ENCODE results near the gene IRGQ.
A peak's percentile ranks its signal among the peaks of the same experiment; 100 is the strongest.

The IRGQ gene

DNA sequence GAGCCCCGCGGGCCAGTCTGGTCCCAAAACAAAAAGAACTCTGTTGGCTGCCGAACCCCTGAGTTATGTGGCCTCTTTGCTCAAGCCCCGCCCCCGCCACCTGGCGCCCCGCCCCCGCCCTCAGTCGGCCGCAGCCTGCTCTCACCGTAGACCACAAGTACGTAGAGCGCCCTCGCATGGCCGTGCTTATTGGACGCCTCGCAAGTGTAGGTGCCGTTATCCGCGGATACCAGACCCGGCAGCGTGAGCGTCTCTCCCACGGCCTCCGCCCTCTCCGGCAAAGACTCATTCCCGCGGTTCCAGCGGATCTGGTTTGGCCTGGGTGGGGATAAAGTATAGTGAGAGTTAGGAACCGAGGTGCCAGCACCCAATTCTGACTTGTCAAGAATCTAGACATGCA, 29.0 kb upstream of the IRGQ start:
- H3K4me1 ChIP-seq (ENCODE audit: control insufficient read depth, insufficient read depth, low read length): peaks cover 7% of the 10 kb centered on the region
- no peak overlapping the region for H3K27ac ChIP-seq (ENCODE audit: low read length)
- H3K9me3 ChIP-seq (ENCODE audit: control insufficient read depth in 2 of 2, low read length in 2 of 2): no peaks in the 10 kb centered on the region
- H3K4me3 ChIP-seq (ENCODE audit: low read length in 2 of 2): no peak overlapping the region
- H3K36me3 ChIP-seq (ENCODE audit: control insufficient read depth in 2 of 2, insufficient read depth in 2 of 2, low read length in 2 of 2): no peaks in the 10 kb centered on the region
- no peaks in the 10 kb centered on the region for H3K27me3 ChIP-seq (ENCODE audit: control insufficient read depth in 1 of 2, insufficient read depth in 2 of 2, low read length in 2 of 2)
- no peak overlapping the region for H3K9ac ChIP-seq (ENCODE audit: low read length in 2 of 2)

DNA sequence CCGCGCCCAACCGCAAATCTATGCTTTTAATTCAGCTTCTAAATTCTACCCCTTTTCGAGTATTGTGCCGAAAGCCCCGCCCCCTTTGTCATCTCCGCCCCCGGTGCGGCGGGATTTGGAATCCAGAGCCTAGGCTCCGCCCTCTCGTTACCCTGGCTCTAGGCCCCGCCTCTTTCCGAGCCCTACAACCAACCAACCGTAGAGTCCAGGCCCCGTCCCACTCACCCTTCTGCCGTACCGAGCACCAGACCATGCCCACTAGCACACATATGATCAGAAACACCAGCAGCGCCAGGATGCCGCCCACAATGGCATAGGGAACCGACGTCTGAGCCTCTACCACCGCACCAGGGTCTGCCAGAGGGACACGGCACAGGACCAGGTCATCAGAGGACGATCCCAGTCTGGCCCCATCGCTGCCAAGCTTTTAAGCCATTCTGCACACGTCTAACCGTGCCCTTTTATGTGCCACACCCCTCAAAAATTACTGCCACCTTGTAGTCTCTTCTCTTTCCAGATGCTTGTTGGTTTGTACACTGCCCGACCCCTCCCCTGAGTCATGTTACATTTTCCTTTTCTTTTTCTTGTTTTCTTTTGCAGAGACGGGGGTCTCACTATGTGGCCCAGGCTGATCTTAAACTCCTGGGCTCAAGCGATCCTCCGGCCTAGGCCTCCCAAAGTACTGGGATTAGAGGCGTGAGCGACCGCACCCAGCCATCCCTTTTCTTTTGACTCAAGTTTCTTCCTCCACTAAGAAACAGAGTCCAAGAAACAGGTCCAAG, 28.1 kb upstream of the IRGQ start:
- Histone ChIP-seq H3K27ac (ENCODE audit: low read length) (no peak overlapping the region), H3K9me3 (ENCODE audit: control insufficient read depth in 2 of 2, low read length in 2 of 2) (no peaks in the 10 kb centered on the region), H3K4me1 (ENCODE audit: control insufficient read depth, insufficient read depth, low read length) (peaks cover 9% of the 10 kb centered on the region), H3K27me3 (ENCODE audit: control insufficient read depth in 1 of 2, insufficient read depth in 2 of 2, low read length in 2 of 2) (no peaks in the 10 kb centered on the region), H3K36me3 (ENCODE audit: control insufficient read depth in 2 of 2, insufficient read depth in 2 of 2, low read length in 2 of 2) (no peaks in the 10 kb centered on the region), H3K4me3 (ENCODE audit: low read length in 2 of 2) (no peak overlapping the region), H3K9ac (ENCODE audit: low read length in 2 of 2) (no peak overlapping the region)

DNA sequence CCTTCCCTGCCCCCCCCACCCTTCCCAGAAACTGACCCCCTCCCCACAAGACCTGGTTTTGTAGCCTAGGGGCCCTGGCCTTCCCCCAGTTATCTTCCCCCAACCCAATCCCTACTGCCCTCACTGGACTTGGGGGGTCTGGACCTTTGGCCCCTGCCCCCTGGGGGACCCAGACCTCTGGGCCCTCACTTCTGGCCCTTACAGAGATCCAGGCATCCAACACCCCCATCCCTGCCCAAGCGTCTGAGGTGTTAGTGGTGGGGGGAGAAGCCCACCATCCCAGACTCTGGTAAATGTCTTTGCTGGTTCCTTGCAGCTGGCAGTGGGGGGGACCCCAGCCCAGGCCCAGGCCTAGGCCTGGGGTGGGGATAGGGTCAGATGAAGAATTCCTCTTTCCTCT, 27.0 kb upstream of the IRGQ start:
- H3K9ac ChIP-seq (ENCODE audit: low read length in 2 of 2): no peak overlapping the region
- no peaks in the 10 kb centered on the region for H3K9me3 ChIP-seq (ENCODE audit: control insufficient read depth in 2 of 2, low read length in 2 of 2)
- no peaks in the 10 kb centered on the region for H3K36me3 ChIP-seq (ENCODE audit: control insufficient read depth in 2 of 2, insufficient read depth in 2 of 2, low read length in 2 of 2)
- H3K27ac ChIP-seq (ENCODE audit: low read length): no peak overlapping the region
- H3K4me1 ChIP-seq (ENCODE audit: control insufficient read depth, insufficient read depth, low read length): peaks cover 17% of the 10 kb centered on the region
- H3K27me3 ChIP-seq (ENCODE audit: control insufficient read depth in 1 of 2, insufficient read depth in 2 of 2, low read length in 2 of 2): no peaks in the 10 kb centered on the region
- no peak overlapping the region for H3K4me3 ChIP-seq (ENCODE audit: low read length in 2 of 2)

DNA sequence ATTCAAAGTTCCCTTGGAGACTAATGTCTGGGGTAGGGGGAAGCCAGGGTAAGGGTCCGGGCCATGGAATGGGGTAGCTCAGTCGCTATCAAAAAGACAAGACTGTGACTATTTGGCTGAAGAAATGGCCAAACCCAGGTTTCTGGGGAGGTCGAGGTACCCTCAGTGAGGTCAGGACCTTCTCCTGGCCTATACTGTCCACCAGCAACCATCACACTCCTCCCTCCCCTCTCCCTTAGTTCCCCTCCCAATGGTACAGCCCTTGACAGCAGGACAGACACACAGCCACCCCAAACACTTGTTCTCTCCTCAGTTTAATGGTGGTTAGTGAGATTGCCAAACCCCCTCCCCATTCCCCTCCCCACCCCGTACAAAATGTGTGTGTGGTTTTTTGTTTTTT, 26.1 kb upstream of the IRGQ start:
- no peak overlapping the region for H3K4me3 ChIP-seq (ENCODE audit: low read length in 2 of 2)
- H3K9me3 ChIP-seq (ENCODE audit: control insufficient read depth in 2 of 2, low read length in 2 of 2): no peaks in the 10 kb centered on the region
- no peaks in the 10 kb centered on the region for H3K27me3 ChIP-seq (ENCODE audit: control insufficient read depth in 1 of 2, insufficient read depth in 2 of 2, low read length in 2 of 2)
- no peaks in the 10 kb centered on the region for H3K36me3 ChIP-seq (ENCODE audit: control insufficient read depth in 2 of 2, insufficient read depth in 2 of 2, low read length in 2 of 2)
- H3K4me1 ChIP-seq (ENCODE audit: control insufficient read depth, insufficient read depth, low read length): peaks cover 17% of the 10 kb centered on the region
- no peak overlapping the region for H3K9ac ChIP-seq (ENCODE audit: low read length in 2 of 2)
- no peak overlapping the region for H3K27ac ChIP-seq (ENCODE audit: low read length)

- H3K9me3 ChIP-seq (ENCODE audit: control insufficient read depth in 2 of 2, low read length in 2 of 2): no peaks in the 10 kb centered on the region
- H3K27ac ChIP-seq (ENCODE audit: low read length): peak overlapping the region; percentile 90
- H3K4me1 ChIP-seq (ENCODE audit: control insufficient read depth, insufficient read depth, low read length): peaks cover 17% of the 10 kb centered on the region
- H3K36me3 ChIP-seq (ENCODE audit: control insufficient read depth in 2 of 2, insufficient read depth in 2 of 2, low read length in 2 of 2): no peaks in the 10 kb centered on the region
- peak overlapping the region; percentile 72 to 99 for H3K9ac ChIP-seq (ENCODE audit: low read length in 2 of 2)
- no peaks in the 10 kb centered on the region for H3K27me3 ChIP-seq (ENCODE audit: control insufficient read depth in 1 of 2, insufficient read depth in 2 of 2, low read length in 2 of 2)
- H3K4me3 ChIP-seq (ENCODE audit: low read length in 2 of 2): peak overlapping the region; percentile 79 to 96
Observed at GRCh38 chr19:43620061-43621001, 24.4 kb upstream of the IRGQ start.

DNA sequence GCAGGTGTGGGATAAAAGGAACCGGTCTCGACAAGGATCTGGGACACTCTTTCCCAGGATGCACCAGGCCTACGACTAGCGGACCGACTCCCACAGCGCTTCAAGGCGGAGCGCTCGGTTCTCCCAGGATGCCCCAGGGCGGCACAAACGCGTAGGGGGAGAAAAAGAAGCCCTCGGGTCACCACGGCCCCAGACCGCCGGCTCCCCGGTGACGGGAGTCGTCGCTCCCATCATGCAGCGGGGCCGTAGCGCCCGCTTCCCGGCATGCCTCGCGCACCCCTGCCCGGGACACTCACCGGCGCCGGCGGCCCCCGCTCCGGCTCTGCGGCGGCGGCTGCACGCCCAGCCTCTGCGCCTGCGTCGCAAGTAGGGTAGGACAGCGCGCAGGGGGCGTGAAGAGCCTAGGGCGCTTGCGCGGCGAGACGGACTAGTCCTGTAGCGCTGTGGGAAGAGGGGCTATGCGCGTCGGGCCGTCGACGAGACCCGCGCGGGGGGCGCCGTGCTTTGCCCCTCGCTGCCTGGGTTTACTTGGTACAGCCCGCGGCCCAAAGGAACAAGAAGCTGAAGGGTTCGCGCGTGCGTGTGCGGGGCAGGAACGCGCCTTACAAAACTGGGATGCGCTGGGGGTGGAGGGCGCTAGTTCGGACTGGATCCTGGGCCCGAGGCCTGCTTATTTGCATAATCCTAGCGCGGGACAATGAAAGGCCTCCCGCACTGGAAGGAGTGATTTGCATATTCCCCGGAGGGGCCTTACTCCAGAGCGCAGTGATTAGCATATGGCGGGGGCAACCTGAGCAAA, 23.5 kb upstream of the IRGQ start, which contains the start of gene ZNF428:
Gene ZNF428 (minus strand): TSS at position 368 of the 799 bp plus-strand sequence. CDS start 5,325 bp downstream, outside the sequence.
- peak within 1 kb of the TSS; percentile 90 for H3K27ac ChIP-seq (ENCODE audit: low read length)
- H3K4me1 ChIP-seq (ENCODE audit: control insufficient read depth, insufficient read depth, low read length): peaks cover 17% of the 10 kb centered on the region
- no peaks in the 10 kb centered on the region for H3K9me3 ChIP-seq (ENCODE audit: control insufficient read depth in 2 of 2, low read length in 2 of 2)
- no peaks in the 10 kb centered on the region for H3K36me3 ChIP-seq (ENCODE audit: control insufficient read depth in 2 of 2, insufficient read depth in 2 of 2, low read length in 2 of 2)
- H3K4me3 ChIP-seq (ENCODE audit: low read length in 2 of 2): peak within 1 kb of the TSS; percentile 79 to 96
- peak within 1 kb of the TSS; percentile 72 to 99 for H3K9ac ChIP-seq (ENCODE audit: low read length in 2 of 2)
- no peaks in the 10 kb centered on the region for H3K27me3 ChIP-seq (ENCODE audit: control insufficient read depth in 1 of 2, insufficient read depth in 2 of 2, low read length in 2 of 2)

DNA sequence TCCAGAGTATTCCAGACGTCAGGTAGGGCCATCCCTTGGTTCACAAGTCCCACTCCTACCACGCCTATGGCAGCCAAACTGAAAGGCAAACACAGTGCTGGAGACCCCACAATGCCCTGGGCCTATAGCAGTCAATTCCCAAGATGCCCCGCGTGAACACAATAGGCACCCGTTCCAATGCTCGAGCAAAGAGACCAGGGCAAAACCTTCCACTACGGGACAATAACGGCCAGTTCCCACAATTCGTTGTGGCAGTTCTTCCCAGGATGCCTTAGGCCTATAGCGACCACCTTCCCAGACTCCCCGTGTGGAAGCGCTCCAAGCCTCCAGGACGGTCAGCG, 23.0 kb upstream of the IRGQ start:
- peaks cover 3% of the 10 kb centered on the region in 2 donors for H3K36me3 ChIP-seq (ENCODE audit: control insufficient read depth in 2 of 2, insufficient read depth in 2 of 2, low read length in 2 of 2)
- no peaks in the 10 kb centered on the region for H3K27me3 ChIP-seq (ENCODE audit: control insufficient read depth in 1 of 2, insufficient read depth in 2 of 2, low read length in 2 of 2)
- H3K4me3 ChIP-seq (ENCODE audit: low read length in 2 of 2): peak overlapping the region; percentile 79 to 96
- H3K27ac ChIP-seq (ENCODE audit: low read length): peak overlapping the region; percentile 90
- peak overlapping the region; percentile 72 to 99 for H3K9ac ChIP-seq (ENCODE audit: low read length in 2 of 2)
- H3K4me1 ChIP-seq (ENCODE audit: control insufficient read depth, insufficient read depth, low read length): peaks cover 17% of the 10 kb centered on the region
- H3K9me3 ChIP-seq (ENCODE audit: control insufficient read depth in 2 of 2, low read length in 2 of 2): no peaks in the 10 kb centered on the region

DNA sequence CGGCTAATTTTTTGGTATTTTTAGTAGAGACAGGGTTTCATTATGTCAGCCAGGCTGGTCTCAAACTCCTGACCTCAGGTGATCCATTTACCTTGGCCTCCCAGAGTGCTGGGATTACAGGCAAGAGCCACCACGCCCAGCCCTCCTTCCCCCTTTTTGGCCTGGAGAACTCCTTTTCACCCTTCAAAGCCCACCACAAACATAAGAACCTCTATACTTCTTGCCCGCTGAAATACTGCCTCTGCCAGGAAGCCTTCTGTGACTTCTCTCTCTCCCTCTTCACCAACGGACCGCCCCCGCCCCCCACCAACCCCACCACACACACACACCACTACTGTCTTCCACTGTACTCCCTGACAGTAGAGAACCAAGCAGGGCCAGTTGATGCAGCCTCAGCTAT, 21.0 kb upstream of the IRGQ start:
- H3K4me3 ChIP-seq (ENCODE audit: low read length in 2 of 2): no peak overlapping the region
- no peak overlapping the region for H3K9ac ChIP-seq (ENCODE audit: low read length in 2 of 2)
- no peaks in the 10 kb centered on the region for H3K27me3 ChIP-seq (ENCODE audit: control insufficient read depth in 1 of 2, insufficient read depth in 2 of 2, low read length in 2 of 2)
- H3K36me3 ChIP-seq (ENCODE audit: control insufficient read depth in 2 of 2, insufficient read depth in 2 of 2, low read length in 2 of 2): peaks cover 7 to 15% of the 10 kb centered on the region in 2 donors
- no peaks in the 10 kb centered on the region for H3K9me3 ChIP-seq (ENCODE audit: control insufficient read depth in 2 of 2, low read length in 2 of 2)
- H3K27ac ChIP-seq (ENCODE audit: low read length): no peak overlapping the region
- peaks cover 17% of the 10 kb centered on the region for H3K4me1 ChIP-seq (ENCODE audit: control insufficient read depth, insufficient read depth, low read length)

GRCh38 chr19:43616306-43616705, 20.4 kb upstream of the IRGQ start:
- Histone ChIP-seq H3K9me3 (ENCODE audit: control insufficient read depth in 2 of 2, low read length in 2 of 2) (no peaks in the 10 kb centered on the region), H3K9ac (ENCODE audit: low read length in 2 of 2) (no peak overlapping the region), H3K4me1 (ENCODE audit: control insufficient read depth, insufficient read depth, low read length) (peaks cover 17% of the 10 kb centered on the region), H3K4me3 (ENCODE audit: low read length in 2 of 2) (no peak overlapping the region), H3K36me3 (ENCODE audit: control insufficient read depth in 2 of 2, insufficient read depth in 2 of 2, low read length in 2 of 2) (peaks cover 7 to 19% of the 10 kb centered on the region in 2 donors), H3K27me3 (ENCODE audit: control insufficient read depth in 1 of 2, insufficient read depth in 2 of 2, low read length in 2 of 2) (no peaks in the 10 kb centered on the region), H3K27ac (ENCODE audit: low read length) (no peak overlapping the region)

GRCh38 chr19:43612374-43612773, 16.4 kb upstream of the IRGQ start:
- H3K9ac ChIP-seq (ENCODE audit: low read length in 2 of 2): no peak overlapping the region
- H3K9me3 ChIP-seq (ENCODE audit: control insufficient read depth in 2 of 2, low read length in 2 of 2): no peaks in the 10 kb centered on the region
- no peaks in the 10 kb centered on the region for H3K27me3 ChIP-seq (ENCODE audit: control insufficient read depth in 1 of 2, insufficient read depth in 2 of 2, low read length in 2 of 2)
- peaks cover 13 to 21% of the 10 kb centered on the region in 2 donors for H3K36me3 ChIP-seq (ENCODE audit: control insufficient read depth in 2 of 2, insufficient read depth in 2 of 2, low read length in 2 of 2)
- no peaks in the 10 kb centered on the region for H3K4me1 ChIP-seq (ENCODE audit: control insufficient read depth, insufficient read depth, low read length)
- no peak overlapping the region for H3K27ac ChIP-seq (ENCODE audit: low read length)
- no peak overlapping the region for H3K4me3 ChIP-seq (ENCODE audit: low read length in 2 of 2)
